OCI-LY3 (cell line): ENCODE results near the gene HEG1.

ENCODE experiments used
- EZH2phosphoT487 ChIP-seq: fragments of 200-600 bp; shearing (Covaris generic); IDR thresholded peaks from 2 replicates; pipeline ENCODE4 v1.6.1; 2018; ENCODE audit warnings: antibody characterized with exemption, mixed run types, low read depth
- TF ChIP-seq, protein P1 (sequence below): fragments of 200-600, 300-600 bp; sonication (generic); IDR thresholded peaks from 2 replicates; pipeline ENCODE4 v1.5.1; 2014; ENCODE audit warnings: antibody characterized with exemption, low read length, low read depth

DNA sequence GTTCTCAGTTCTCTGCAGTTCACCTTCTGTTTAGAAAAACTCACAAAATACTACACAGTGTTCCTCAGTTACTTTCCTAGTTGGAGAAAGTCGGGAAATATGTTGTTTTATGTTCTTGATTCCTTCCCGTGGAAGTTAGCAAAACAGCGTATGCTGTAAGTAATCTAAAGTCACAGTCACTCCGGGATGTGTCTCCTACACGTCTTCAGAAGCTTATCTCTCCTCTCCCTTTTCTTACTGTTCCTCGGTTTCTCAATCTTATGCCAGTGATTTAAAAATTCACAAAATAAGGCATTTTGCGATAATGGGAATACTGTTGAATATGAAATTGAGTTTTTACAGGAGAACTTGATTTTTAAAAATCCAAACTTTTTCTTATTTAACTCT lies 1.7 kb downstream of the HEG1 start:
- TF ChIP-seq, protein P1, sequence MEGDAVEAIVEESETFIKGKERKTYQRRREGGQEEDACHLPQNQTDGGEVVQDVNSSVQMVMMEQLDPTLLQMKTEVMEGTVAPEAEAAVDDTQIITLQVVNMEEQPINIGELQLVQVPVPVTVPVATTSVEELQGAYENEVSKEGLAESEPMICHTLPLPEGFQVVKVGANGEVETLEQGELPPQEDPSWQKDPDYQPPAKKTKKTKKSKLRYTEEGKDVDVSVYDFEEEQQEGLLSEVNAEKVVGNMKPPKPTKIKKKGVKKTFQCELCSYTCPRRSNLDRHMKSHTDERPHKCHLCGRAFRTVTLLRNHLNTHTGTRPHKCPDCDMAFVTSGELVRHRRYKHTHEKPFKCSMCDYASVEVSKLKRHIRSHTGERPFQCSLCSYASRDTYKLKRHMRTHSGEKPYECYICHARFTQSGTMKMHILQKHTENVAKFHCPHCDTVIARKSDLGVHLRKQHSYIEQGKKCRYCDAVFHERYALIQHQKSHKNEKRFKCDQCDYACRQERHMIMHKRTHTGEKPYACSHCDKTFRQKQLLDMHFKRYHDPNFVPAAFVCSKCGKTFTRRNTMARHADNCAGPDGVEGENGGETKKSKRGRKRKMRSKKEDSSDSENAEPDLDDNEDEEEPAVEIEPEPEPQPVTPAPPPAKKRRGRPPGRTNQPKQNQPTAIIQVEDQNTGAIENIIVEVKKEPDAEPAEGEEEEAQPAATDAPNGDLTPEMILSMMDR = no peak
- no peak for TF ChIP-seq EZH2phosphoT487
